GM18858 (cell line): Measurements from ENCODE around the gene TSC22D1.

Source experiments
- ATAC-seq: cut with Tn5 transposase; IDR thresholded peaks from one replicate; pipeline ENCODE4 v1.9.1; 2021; ENCODE audit not compliant: unreplicated experiment

TSC22D1 gene

DNA sequence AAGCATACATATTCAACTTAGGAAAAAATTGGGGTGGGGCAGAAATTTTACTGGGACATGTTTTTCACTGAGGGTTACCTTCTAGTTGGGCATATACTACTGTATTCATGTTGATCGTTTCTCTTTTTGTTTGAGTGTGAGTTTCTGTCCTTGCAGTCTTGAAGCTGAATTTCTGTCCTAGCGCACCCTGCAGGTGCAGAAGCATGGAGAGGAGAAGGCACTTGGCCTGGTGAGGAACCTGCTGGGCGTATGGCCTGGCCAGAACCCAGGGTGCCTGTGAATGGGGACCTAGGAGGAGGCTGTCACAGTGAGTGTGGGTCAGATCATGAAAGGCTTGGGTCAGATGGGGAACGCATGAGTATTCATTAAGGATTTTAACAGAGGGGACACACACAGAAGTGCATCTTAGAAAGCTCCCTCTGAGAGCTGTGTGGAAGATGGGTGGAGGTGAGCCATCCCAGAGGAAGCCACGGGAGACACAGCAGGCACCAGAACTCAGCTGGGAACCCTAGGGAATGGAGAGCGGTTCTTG lies 165.7 kb downstream of the TSC22D1 start:
- no peak for ATAC-seq

DNA sequence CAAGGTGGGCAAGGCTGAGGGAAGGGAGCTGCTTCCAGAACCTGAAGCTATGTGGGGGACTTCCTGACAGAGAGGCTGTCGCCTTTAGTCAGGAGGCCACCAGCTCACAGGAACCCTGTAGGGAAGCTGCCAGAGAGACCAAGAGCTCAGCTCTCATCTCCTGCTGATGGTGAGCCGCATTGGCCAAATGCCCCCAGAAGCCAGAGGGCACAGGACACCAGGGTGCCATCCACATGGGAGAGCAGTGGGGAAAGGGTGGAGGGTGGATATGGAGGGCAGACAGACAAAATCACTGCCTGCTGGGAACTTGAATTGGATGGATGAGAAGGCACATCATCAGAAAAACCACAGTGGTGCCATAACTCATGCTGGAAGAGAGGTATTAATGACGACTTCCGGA lies 166.5 kb downstream of the TSC22D1 start:
- no peak for ATAC-seq

DNA sequence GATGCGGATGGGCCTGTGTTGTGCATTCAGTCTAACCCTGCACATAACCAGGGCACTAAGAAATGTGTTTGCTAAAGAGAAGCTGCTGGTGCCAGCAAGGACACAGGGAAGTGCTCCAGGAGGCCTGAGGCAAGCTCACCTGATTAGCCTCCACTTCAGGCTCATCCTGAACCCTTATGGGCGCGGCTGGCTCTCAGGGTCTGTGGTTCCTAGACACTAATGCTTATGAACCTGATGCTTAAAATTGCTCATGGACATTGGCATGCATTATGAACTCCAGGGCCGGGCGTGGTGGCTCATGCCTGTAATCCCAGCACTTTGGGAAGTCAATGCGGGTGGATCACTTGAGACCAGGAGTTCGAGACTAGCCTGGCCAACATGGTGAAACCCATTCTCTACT lies 168.2 kb downstream of the TSC22D1 start:
- no peak for ATAC-seq

DNA sequence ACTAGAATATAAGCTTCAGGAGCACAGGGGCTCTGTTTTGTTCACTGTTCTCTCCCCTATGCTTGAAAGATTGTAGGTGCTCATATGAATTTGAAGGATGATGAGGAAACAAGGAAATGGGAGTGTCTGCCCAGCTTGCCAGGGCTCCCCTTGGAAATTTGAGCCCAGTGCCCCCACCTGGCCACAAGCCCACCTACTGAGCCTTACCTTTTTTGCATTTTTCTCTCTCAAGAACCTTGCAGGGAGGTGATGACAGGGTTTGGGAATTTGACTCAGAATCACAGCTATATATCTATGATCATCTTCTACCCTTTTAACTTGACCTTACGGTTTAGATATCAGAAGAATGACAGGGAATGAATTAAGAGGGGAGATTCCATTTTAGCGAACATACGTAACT lies 168.8 kb downstream of the TSC22D1 start:
- no peak for ATAC-seq

DNA sequence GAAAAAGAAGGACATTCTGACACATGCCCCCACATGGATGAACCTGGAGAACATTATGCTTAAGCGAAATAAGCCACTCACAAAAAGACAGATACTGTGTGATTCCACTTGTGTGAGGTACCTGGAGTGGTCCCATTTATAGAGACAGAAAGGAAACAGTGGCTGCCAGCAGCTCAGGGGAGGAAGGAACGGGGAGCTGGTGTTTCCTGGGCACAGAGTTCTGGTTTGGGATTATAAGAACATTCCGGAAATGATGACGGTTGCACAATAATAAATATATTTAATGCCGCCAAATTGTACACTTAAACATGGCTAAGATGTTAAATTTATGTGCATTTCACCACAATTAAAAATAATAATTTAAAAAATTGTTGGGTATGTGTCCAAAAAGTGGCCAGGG lies 169.5 kb downstream of the TSC22D1 start:
- no peak for ATAC-seq

DNA sequence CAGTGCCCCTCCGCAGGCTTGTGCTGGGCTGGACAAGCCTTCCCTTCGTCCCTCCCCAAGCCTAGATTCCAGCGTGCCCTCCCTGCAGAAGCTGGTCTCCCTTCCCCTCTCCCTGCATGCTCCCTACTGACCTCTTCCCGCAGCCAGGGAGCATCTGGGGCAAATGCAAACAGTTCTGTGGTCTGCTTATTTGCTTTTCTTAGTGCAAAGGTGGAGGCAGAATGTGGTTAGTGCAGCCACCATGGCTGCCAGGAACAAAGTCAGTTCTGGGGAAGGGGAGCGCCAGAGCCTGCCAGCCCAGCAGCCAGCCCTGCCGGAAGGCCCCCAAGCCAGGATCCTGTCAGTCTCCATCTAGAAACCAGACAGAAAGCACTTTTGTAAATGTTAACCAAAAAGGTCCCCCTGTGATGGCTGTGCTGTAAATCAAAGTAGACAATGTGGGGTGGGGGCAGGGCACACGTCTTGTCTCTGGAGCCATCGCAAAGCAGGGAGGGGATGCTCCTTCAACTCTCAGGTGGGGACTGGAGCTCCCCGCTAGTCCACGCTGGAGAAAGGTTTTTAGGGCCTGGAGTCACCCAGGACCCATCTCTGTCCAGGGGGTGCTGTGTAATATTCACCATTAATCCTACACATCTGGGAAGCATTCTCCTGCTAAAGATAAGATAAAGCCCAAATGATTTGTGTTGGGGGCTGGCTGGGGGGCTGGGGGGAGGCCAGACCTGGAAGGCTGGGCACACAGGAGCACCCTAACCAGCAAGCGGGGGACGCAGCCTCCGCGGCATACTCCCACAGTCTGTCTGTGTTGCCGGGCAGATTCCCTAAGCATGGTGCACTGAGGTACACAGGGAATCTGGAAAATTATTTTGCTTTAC lies 171.6 kb downstream of the TSC22D1 start:
- ATAC-seq: no peak

DNA sequence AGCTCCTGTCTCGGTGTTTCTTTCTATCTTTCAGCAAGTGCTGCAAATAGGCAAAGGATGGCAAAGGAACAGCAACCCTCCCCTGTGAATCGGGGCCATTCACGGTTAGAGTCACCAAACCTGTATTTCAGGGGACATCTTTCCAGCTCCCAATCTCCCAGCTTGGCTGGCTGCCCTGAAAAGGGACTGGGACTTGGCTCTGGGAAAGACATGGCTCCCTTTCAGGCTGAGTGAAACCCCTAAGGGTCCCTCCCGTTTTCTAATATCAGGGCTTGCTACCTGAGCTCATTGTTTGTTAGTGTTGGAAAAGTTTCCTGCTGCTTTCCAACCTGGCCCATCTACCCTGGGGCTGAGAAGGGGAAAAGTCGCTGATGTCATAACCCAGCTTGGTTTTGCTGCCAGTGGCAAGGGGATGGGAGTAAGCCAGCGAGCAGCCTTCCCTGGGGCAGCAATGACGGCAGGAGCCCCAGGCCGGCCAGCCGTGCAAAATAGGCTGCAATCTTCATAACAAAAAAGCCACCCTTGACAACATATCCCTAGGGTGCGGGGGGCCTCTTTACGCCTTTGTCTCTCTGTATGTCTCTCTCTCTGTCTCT lies 172.6 kb downstream of the TSC22D1 start:
- ATAC-seq: no peak

DNA sequence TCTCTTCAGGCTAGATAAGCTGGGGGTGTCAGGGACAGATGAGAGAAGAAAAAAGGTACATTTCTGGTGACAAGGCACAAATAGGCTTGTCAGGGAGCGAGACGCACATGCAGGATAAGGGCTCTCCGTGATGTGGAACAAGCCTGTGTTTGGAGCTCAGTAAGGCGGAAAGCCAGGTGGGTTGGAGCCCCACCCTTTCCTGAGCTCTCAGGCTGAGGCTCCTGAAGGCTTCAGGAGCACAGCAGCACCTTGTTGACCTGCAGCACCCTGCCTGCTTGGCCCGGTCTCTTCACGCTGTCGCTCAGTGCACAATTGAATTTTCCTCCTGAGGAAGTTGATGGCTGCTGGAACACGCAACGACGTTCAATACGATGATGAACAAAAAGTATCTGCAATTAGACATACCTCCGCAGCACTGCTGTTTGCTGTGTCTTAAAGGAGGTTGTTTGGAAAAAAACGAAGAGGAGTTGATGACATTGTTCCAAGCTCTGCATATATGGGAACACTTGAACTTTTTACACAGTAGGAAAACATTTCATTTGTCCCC lies 173.2 kb downstream of the TSC22D1 start:
- no peak for ATAC-seq

DNA sequence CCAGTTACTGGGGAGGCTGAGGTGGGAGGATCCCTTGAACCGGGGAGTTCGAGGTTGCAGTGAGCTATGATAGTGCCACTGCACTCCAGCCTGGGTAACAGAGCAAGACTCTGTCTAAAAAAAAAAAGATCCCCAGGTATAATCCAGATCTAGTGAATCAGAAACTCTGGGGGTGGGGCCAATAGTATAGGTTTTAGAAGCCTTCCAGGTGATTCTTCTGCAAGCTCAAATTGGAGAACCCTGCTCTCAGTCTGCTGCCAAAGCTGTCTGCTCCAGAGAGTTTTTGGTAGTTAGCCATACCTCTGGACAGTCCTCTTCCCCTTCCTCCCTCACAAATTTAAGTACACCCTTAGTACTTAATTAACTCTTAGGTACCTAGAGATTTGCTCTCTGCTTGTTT lies 174.6 kb downstream of the TSC22D1 start:
- ATAC-seq: no peak

DNA sequence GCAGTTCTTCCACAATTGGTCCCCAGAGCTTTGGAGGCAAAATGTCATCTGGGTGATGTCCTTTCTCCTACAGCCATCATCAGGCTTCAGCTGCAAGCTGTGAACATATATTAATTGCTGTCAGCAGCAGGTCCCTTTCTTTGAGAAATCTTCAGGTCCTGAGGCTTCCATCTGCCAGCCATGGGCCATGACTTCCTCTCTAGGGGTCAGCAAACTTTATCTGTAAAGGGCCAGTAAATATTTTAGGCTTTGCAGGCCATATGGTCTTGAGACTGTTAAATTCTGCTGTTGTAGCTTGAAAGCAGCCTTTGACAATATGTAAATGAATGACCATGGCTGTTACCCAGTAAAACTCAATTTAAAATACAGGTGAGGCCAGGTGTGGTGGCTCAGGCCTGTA lies 175.4 kb downstream of the TSC22D1 start:
- no peak for ATAC-seq

DNA sequence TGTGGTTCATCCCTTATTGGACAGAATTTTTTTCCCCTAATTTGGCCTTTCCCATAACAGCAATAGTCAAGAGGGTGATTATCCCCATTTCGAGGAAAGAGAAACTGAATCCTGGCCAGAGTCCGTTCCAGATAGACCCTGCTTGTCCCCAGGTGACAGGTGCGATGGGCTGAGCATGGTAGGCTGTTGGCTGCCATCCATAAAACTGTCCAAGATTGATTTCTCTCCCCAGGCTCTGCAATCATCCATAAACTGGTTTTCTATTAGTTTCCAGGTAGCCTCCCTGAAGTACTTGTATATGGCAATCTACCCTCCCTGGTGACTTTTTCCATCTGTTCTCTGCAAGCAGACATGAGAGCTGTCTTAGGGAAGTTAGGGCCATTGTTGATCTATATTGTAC lies 177.1 kb downstream of the TSC22D1 start:
- ATAC-seq: no peak

DNA sequence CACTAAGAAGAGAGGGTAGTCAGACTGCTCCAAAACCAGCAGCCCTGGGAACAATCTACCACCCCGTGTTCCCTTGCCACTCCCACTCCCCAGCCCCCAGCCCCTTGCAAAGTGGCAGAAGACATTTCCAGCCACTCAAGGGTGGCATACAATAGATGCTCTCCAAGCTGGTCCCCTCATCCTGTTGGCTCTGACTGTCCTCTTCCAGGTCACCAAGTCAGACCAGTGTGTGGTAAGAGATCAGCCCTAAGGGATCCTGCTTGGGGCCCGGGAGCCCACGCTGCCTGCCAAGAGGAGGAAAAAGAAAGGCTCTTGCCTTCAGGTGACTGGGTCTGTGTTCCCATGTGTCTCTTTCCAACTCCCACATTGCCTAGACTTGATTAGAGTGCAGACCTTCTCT lies 177.5 kb downstream of the TSC22D1 start:
- no peak for ATAC-seq

DNA sequence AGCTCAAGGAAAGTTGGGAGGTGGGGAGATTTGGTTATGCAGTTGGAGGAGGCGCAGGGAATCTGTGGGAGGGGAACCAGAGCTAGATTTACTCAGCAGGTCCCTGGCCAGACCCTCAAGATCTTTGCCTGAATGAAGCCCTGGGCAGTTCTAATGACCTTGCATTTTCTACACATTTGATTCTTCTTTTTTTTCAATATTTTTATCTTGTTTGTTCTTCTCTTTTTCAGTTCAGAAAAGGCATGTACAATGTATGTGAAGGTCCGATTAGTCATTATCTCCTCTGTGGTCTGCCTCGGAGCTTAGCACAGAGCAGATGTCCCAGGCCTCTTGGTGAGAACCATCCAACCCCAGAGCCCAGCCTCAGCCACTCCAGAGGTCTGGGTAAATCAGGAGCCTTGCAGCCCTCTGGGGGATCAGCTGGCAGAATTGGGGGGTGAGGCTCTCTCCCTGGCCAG lies 178.3 kb downstream of the TSC22D1 start:
- ATAC-seq: no peak

DNA sequence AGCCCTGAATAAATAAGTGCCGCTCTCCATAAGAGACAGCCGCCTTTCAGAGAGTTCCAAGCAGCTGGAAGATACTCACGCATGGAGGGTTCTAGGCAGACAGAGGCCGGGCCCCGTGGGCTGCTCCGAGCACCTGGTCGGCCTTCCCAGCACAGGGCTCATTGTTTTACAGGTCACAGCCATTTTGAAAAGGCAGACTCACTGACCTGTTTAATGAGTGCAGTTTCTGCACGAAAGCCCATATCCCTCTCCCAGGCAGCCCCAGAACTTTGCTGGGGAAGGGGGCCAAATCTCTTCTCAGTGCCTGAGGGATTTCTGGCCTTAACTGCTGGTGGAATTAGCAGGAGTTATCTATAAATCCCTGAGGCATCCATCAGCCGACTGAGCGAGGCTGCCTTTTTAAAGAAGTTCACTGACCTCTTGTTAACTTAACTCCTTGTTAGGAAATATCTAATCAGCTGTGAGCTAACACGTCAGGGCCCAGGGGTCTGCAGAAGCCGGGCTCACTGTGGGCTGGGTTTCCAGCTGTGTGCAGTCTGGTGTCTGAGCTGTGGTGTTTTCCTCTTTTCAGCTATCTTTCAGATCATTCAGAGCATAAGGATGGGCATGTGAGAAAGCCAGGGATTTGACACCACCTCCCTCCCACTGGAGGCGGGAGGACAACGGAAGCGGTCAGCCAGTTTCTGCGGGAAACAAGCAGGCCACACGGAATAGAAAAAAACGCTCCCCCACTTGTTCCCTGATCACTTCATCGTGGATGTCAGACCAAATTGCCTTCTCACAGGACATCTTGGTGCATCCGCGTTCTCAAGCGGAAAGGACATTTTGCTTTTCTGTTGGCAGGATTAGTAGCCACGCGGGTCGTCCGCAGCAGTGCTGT lies 179.2 kb downstream of the TSC22D1 start:
- ATAC-seq: no peak

DNA sequence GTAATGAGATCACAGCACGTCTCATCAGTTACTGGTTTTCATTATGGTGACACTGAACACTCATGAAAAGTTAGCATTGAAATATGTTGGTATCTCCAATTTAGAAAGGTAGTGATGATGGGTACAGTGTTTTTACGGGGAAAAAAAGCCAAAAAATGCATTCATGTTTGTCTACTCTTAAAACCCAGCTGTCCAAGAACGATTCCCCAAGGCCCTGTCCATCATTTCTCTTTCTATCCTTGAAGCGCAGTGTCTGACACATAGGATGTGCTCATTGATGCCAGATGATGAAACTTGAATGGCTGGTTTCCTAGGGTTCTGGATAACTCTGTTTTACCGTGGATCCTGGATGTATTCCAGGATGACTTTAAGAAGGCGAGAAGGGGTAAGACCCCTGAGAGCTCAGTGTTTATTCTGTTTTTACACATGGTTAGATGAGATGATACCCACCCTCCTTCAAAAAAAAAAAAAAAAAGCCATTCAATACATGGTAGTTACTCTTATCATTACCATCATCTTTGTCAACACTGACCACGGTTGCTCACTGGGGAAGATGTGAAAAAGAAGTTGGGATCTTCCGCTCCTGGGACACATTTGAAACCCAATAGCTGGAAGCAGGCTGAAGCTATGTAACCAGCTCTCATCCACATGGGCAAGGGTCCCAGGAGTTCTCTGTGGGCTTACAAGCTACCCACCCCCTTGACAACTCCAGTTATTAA lies 180.0 kb downstream of the TSC22D1 start:
- ATAC-seq: no peak

DNA sequence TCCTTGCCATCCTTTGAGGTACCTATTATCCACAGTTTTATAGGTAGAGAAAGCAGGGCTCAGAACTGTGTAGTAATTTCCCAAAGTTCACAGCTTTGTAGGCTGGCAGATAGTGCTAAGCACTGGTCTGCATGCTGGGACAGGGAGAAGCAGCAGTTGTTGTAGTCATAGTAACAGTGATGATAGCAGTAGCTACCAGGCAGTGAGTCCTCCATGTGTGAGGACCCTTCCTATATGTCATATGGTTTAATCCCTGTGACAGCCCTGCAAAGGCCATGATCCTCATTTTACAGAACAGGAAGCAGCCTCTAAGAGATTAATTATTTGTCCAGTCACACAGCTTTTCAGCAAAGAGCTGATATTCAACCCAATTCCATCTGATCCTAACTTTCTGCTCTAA lies 181.5 kb downstream of the TSC22D1 start:
- ATAC-seq: no peak

DNA sequence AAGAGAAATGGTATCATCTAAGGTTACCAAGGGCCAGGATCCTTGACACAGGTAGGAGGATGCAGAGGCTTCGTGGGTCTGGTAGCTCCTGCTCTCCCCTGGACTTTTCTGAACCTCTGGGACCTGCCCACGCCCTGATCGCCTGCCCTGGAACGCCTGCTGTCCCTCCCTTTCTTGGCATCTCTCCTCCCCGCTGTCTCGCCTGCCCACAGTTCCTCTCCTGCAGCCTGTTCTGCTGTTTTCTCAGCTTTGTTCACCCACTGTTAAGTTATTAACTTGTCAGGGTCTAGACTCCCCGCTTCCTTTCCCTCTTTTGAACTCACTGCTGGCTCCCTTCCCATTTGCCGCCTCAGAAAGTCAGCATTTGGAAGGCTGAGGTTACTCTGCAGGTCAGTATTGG lies 182.7 kb downstream of the TSC22D1 start:
- no peak for ATAC-seq

DNA sequence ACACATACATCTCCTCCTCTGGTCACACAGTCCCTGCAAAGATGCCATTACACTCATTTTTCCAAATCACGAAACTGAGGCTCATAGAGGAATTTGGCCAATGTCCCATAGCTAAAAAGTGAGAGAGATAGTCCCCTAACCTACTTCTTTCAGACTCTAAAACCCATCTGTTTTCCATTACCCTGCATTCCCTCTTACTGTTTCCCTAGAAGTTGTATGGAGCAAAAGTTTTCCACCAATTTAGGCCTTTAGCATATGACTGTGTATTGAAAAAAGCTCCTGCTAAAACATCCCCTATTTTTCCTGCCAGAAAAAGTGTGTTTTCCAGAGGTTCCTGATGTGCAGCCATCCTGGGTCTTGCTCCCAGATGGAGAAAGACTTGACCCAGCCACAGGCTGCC lies 186.3 kb downstream of the TSC22D1 start:
- no peak for ATAC-seq

DNA sequence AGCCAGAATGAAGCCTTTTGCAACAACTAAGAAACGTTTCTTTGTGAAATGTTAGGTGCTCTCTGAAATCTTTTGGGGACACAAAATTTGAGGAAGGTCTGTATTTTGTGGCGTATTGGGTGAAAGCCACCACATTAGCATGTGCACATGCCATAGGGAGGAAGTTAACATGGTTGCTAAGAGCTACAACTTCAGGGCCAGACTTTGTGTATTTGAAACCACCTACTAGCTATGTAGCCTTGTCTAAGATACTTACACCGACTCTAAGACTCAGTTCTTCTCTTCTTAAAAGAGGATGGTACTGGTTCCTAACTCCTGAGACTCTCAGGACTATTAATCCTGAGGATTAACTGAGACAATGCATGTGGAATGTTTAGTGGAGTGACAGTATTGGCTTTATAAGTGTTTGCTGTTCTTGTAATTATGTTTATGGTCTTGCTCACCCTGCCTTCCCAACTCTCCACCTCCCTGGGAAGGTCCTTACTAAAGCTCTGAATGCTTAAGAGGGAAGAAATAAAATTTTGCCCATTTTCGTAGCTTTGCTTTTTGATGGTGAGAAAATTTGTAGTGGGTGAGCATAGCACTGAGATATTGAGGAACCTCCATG lies 187.0 kb downstream of the TSC22D1 start:
- no peak for ATAC-seq

DNA sequence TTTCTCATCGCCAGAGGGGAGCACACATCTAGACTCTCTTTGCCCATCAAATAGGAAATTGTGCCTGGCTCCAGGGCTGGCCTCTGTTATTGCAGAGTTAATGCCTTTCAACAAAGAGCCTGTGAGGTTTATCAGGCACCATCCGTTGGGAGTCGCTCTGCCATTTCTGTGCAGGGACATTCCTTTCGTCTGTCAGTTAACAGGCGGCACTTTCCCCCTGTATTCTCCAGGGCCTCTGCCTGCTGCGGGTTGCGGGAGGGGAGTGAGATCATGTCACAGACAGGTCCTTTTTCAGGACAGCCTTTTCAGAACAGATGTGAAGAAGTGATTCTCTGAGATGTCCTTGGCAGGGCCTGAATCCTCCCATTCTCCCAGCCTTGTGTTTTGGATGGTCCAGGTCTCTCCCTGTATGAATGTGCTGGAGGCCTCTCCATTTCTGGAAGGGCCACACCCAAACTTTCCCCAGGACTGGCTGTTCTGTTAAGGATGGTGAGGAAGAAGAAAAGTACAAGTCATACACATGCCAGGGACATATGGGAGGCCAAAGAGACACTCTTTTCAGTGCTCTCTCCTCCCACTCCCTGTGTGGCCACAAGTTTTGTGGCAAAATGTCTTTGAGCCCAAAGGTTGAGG lies 187.6 kb downstream of the TSC22D1 start:
- ATAC-seq: no peak
